ENCODE measurements around the gene ZBTB42.

The ZBTB42 gene

GRCh38 chr14:104779776-104780512 lies 21.0 kb upstream of the ZBTB42 start:
- no peak overlapping the region for H3K4me3 ChIP-seq (ENCODE audit: low read depth, low read length)
- no peak for DNase-seq (ENCODE audit: low read depth)
- no peak for TF ChIP-seq CTCF (IDR thresholded peaks at IDR 0.05; ENCODE audit: control insufficient read depth, extremely low read depth, insufficient read depth)

GRCh38 chr14:104780513-104781030 lies 20.3 kb upstream of the ZBTB42 start:
- DNase-seq (ENCODE audit: low read depth): no peak
- TF ChIP-seq CTCF (IDR thresholded peaks at IDR 0.05; ENCODE audit: control insufficient read depth, extremely low read depth, insufficient read depth): no peak

GRCh38 chr14:104781271-104782077 lies 19.4 kb upstream of the ZBTB42 start:
- no peak for TF ChIP-seq CTCF (IDR thresholded peaks at IDR 0.05; ENCODE audit: control insufficient read depth, extremely low read depth, insufficient read depth)
- DNase-seq (ENCODE audit: low read depth): no peak
- no peak overlapping the region for H3K4me3 ChIP-seq (ENCODE audit: low read depth, low read length)

More at GRCh38 chr14:104780513-104781030, 20.3 kb upstream of the ZBTB42 start:
- no peak overlapping the region for H3K4me3 ChIP-seq (ENCODE audit: low read depth, low read length)

GRCh38 chr14:104782086-104782807 lies 18.7 kb upstream of the ZBTB42 start:
- TF ChIP-seq CTCF (IDR thresholded peaks at IDR 0.05; ENCODE audit: control insufficient read depth, extremely low read depth, insufficient read depth): no peak
- no peak for DNase-seq (ENCODE audit: low read depth)
- H3K4me3 ChIP-seq (ENCODE audit: low read depth, low read length): no peak overlapping the region

- TF ChIP-seq CTCF (IDR thresholded peaks at IDR 0.05; ENCODE audit: control insufficient read depth, extremely low read depth, insufficient read depth): no peak
- no peak for DNase-seq (ENCODE audit: low read depth)
- no peak overlapping the region for H3K4me3 ChIP-seq (ENCODE audit: low read depth, low read length)
Observed at GRCh38 chr14:104782808-104783139, 18.1 kb upstream of the ZBTB42 start.

GRCh38 chr14:104783484-104784217 lies 17.2 kb upstream of the ZBTB42 start:
- H3K4me3 ChIP-seq (ENCODE audit: low read depth, low read length): no peak overlapping the region
- no peak for TF ChIP-seq CTCF (IDR thresholded peaks at IDR 0.05; ENCODE audit: control insufficient read depth, extremely low read depth, insufficient read depth)
- no peak for DNase-seq (ENCODE audit: low read depth)

Measured in LNCaP clone FGC (cell line).